Endothelial cell of umbilical vein (primary cell): Measurements from ENCODE around the gene PRL. TPM values are rescaled to one million over a fixed set of nuclear protein-coding genes. Genes with fewer than 3 reads are reported as not detected.

Experiments
- BruUV-seq: library from RNA; stranded (reverse); fragments of 400-500 nt; replicated peaks from 2 replicates; lab custom pipeline; 2021; lab: Mats Ljungman, UMichigan
- CTCF ChIA-PET: fragments of 300-600, 350-600 bp; sonication (Branson Sonifier 250); formaldehyde crosslinking; loops from one replicate; lab custom pipeline; 2021; ENCODE audit warnings: antibody characterized with exemption, inconsistent platforms; lab: Charles Lee
- POLR2A ChIA-PET: fragments of 300-600, 350-600 bp; sonication (Branson Sonifier 250); formaldehyde crosslinking; loops from one replicate; lab custom pipeline; 2021; ENCODE audit warnings: antibody characterized with exemption, inconsistent platforms; lab: Charles Lee
- DNase-seq: peaks from one replicate; pipeline ENCODE4 v3.0.0-alpha.2; 2011; ENCODE audit warnings: low read depth, low spot score
- FAIRE-seq: peaks from 2 replicates; lab custom pipeline; 2011; peaks lifted over from hg19 to GRCh38; lab: Jason Lieb, UNC
- H2AFZ ChIP-seq: 2 replicates; pipeline ENCODE4 v1.6.0; 2012; ENCODE audit warnings: low read depth, low read length, control low read depth, inconsistent platforms
- H3K27ac ChIP-seq: 2 replicates; pipeline ENCODE4 v1.5.1; 2011; ENCODE audit warnings: low read depth, mild to moderate bottlenecking, control low read depth, low read length, moderate library complexity; ENCODE audit not compliant: insufficient read depth
- H3K27me3 ChIP-seq, 2 experiments: 2 replicates each; pipeline versions ENCODE4 v1.6.0 to v1.6.1; 2011; ENCODE audit warnings: low read length in 2 of 2, mixed read lengths in 1 of 2; ENCODE audit not compliant: control insufficient read depth in 2 of 2, insufficient read depth in 2 of 2
- H3K36me3 ChIP-seq, 2 experiments: 2 replicates in 1 of 2; 3 replicates in 1 of 2; pipeline ENCODE4 v1.5.1; 2011; ENCODE audit warnings: low read length in 2 of 2, mild to moderate bottlenecking in 1 of 2, moderate library complexity in 1 of 2; ENCODE audit not compliant: control insufficient read depth in 2 of 2, insufficient read depth in 2 of 2; ENCODE audit errors: extremely low read depth in 1 of 2
- H3K4me1 ChIP-seq: 3 replicates; pipeline ENCODE4 v1.5.1; 2011; ENCODE audit warnings: mild to moderate bottlenecking, low read length; ENCODE audit not compliant: control insufficient read depth, insufficient read depth; ENCODE audit errors: extremely low read depth
- H3K4me2 ChIP-seq: 2 replicates; pipeline ENCODE4 v1.6.1; 2011; ENCODE audit warnings: low read length, control low read depth, mixed read lengths; ENCODE audit not compliant: insufficient read depth
- H3K4me3 ChIP-seq, 3 experiments: fragments of 200-600 bp in 1 of 3; sonication (generic), shearing (Covaris generic) in 1 of 3; replicated peaks in 1 of 3; 2 replicates each; pipeline ENCODE4 v1.5.1; 2011 to 2016; ENCODE audit warnings: control low read depth in 3 of 3, low read length in 3 of 3, mild to moderate bottlenecking in 2 of 3, inconsistent platforms in 1 of 3, low read depth in 1 of 3, moderate library complexity in 1 of 3; ENCODE audit not compliant: insufficient read depth in 1 of 3
- H3K79me2 ChIP-seq: 2 replicates; pipeline ENCODE4 v1.6.0; 2012; ENCODE audit warnings: low read length, inconsistent platforms; ENCODE audit not compliant: control insufficient read depth, insufficient read depth
- H3K9ac ChIP-seq: replicated peaks from 2 replicates; pipeline ENCODE3; 2011; ENCODE audit warnings: low read length, control low read depth; ENCODE audit not compliant: insufficient read depth; ENCODE audit errors: extremely low read depth
- H3K9me1 ChIP-seq: replicated peaks from 3 replicates; pipeline ENCODE4 v1.6.0; 2011; ENCODE audit warnings: mild to moderate bottlenecking, low read length; ENCODE audit not compliant: control insufficient read depth, insufficient read depth; ENCODE audit errors: extremely low read depth
- H3K9me3 ChIP-seq: replicated peaks from 2 replicates; pipeline ENCODE4 v1.5.1; 2012; ENCODE audit warnings: low read length, inconsistent platforms; ENCODE audit not compliant: control insufficient read depth, insufficient read depth
- H4K20me1 ChIP-seq: replicated peaks from 2 replicates; pipeline ENCODE3; 2011; ENCODE audit warnings: mild to moderate bottlenecking, low read length; ENCODE audit not compliant: control insufficient read depth, insufficient read depth; ENCODE audit errors: extremely low read depth
- EZH2 ChIP-seq: IDR thresholded peaks from 2 replicates; pipeline ENCODE4 v1.6.1; 2012; ENCODE audit warnings: borderline replicate concordance, low read depth, mild to moderate bottlenecking, moderate library complexity, low read length, inconsistent platforms; ENCODE audit not compliant: severe bottlenecking
- FOS ChIP-seq: IDR thresholded peaks from 2 replicates; pipeline ENCODE4 v1.6.1; 2011; ENCODE audit warnings: mild to moderate bottlenecking, low read length, moderate library complexity, borderline replicate concordance; ENCODE audit not compliant: insufficient read depth
- GATA2 ChIP-seq: IDR thresholded peaks from 2 replicates; pipeline ENCODE4 v1.7.0; 2011; ENCODE audit warnings: low read depth, mild to moderate bottlenecking, moderate library complexity, mixed read lengths, low read length; ENCODE audit not compliant: insufficient read length, insufficient read depth
- JUN ChIP-seq: IDR thresholded peaks from 2 replicates; pipeline ENCODE4 v1.6.1; 2011; ENCODE audit warnings: borderline replicate concordance, low read depth; ENCODE audit not compliant: insufficient read length, insufficient read depth
- MYC ChIP-seq: IDR thresholded peaks from one replicate; pipeline ENCODE4 v1.6.1; 2011; ENCODE audit warnings: mild to moderate bottlenecking, low read depth, low read length
- POLR2A ChIP-seq: IDR thresholded peaks from 2 replicates; pipeline ENCODE4 v1.6.1; 2012; ENCODE audit warnings: low read depth, mild to moderate bottlenecking, control low read depth, low read length
- POLR2AphosphoS5 ChIP-seq: IDR thresholded peaks from 2 replicates; pipeline ENCODE4 v1.6.1; 2012; ENCODE audit warnings: low read depth, mild to moderate bottlenecking, control low read depth, low read length, moderate library complexity; ENCODE audit not compliant: insufficient read depth
- dilution Hi-C: fragments of 300-500 bp; cut with MboI; formaldehyde crosslinking; loops from one replicate; pipeline ENCODE4 v1.15.0; 2019; ENCODE audit warnings: low sequenced_read_pairs; ENCODE audit not compliant: extremely low pct_ligation_motif_present
- intact Hi-C: fragments of 100-400 bp; cut with micrococcal nuclease; formaldehyde crosslinking; loops from one replicate; pipeline ENCODE4 v1.10.0; 2022
- polyA plus RNA-seq, 4 experiments: library from polyadenylated mRNA; depleted of rRNA in 3 of 4; stranded (reverse) in 3 of 4; unstranded in 1 of 4; fragments of >200 nt; gene quantifications; 2 replicates each; pipeline versions ENCODE4 v1.2.1 to v1.2.3, GENCODE V29; 2011 to 2012; ENCODE audit warnings: missing spikeins in 1 of 4
- total RNA-seq: library from RNA; stranded (reverse); gene quantifications from 2 replicates; pipeline ENCODE4 v1.2.3, GENCODE V29; 2021
- TF ChIP-seq, protein P1 (sequence below), 2 donors: IDR thresholded peaks; 1 replicate in 1 of 2; 2 replicates in 1 of 2; pipeline ENCODE4 v1.5.1; 2011; ENCODE audit warnings: low read length in 2 of 2, mild to moderate bottlenecking in 2 of 2, moderate library complexity in 2 of 2, control low read depth in 1 of 2, inconsistent platforms in 1 of 2, low read depth in 1 of 2; ENCODE audit not compliant: insufficient read depth in 1 of 2; ENCODE audit errors: extremely low read depth in 1 of 2
- TF ChIP-seq, protein P2 (sequence below): IDR thresholded peaks from 2 replicates; pipeline ENCODE4 v1.6.1; 2011; ENCODE audit not compliant: insufficient read depth, insufficient read length

The PRL gene
- total and polyA plus RNA-seq, 2 donors (not counting 3 experiments of a cell fraction or from before 2014, with no cell fraction given): not detected

DNA sequence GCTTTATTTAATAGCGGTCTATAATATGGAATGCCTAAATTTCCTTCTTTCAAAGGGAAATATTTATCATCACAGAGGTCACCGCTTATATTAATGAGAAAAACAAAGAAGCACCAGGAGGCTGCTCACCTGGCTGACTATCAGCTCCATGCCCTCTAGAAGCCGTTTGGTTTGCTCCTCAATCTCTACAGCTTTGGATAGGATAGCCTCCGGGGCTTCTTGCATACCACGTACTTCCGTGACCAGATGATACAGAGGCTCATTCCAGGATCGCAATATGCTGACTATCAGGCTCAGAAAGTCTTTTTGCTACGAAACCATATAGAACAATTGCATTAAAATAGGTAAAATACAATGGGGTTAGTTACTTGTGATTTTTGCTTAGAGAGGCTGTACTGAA lies 6.8 kb downstream of the PRL start:
- no peaks in the 10 kb centered on the region for H3K9me3 ChIP-seq
- CTCF ChIA-PET: no interaction called here
- H3K4me3 ChIP-seq: no peak overlapping the region
- no peaks in the 10 kb centered on the region for H4K20me1 ChIP-seq
- H3K27ac ChIP-seq: no peak overlapping the region
- no peaks in the 10 kb centered on the region for H3K79me2 ChIP-seq
- H3K9ac ChIP-seq: no peak overlapping the region
- H3K36me3 ChIP-seq: no peaks in the 10 kb centered on the region
- no peak overlapping the region for H2AFZ ChIP-seq
- no peak overlapping the region for H3K4me2 ChIP-seq
- dilution Hi-C loops (no loop called here), intact Hi-C loops (no loop called here)
- no peaks in the 10 kb centered on the region for H3K4me1 ChIP-seq
- TF ChIP-seq POLR2AphosphoS5: no peak
- TF ChIP-seq, protein P1, sequence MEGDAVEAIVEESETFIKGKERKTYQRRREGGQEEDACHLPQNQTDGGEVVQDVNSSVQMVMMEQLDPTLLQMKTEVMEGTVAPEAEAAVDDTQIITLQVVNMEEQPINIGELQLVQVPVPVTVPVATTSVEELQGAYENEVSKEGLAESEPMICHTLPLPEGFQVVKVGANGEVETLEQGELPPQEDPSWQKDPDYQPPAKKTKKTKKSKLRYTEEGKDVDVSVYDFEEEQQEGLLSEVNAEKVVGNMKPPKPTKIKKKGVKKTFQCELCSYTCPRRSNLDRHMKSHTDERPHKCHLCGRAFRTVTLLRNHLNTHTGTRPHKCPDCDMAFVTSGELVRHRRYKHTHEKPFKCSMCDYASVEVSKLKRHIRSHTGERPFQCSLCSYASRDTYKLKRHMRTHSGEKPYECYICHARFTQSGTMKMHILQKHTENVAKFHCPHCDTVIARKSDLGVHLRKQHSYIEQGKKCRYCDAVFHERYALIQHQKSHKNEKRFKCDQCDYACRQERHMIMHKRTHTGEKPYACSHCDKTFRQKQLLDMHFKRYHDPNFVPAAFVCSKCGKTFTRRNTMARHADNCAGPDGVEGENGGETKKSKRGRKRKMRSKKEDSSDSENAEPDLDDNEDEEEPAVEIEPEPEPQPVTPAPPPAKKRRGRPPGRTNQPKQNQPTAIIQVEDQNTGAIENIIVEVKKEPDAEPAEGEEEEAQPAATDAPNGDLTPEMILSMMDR (IDR thresholded peaks at IDR 0.05; ENCODE audit: extremely low read depth in 1 of 2, insufficient read depth in 1 of 2, low read depth in 1 of 2, low read length in 2 of 2): no peak
- no peak for TF ChIP-seq JUN
- no peak for TF ChIP-seq POLR2A
- TF ChIP-seq, protein P2, sequence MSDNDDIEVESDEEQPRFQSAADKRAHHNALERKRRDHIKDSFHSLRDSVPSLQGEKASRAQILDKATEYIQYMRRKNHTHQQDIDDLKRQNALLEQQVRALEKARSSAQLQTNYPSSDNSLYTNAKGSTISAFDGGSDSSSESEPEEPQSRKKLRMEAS: no peak
- TF ChIP-seq MYC: no peak
- TF ChIP-seq FOS: no peak
- no peak for TF ChIP-seq GATA2
- TF ChIP-seq EZH2: no peak
- POLR2A ChIA-PET: no interaction called here
- FAIRE-seq (no peak), DNase-seq (no peak)
- H3K27me3 ChIP-seq: no peaks in the 10 kb centered on the region
- H3K9me1 ChIP-seq: no peaks in the 10 kb centered on the region
- no TSS peak for BruUV-seq
